HG02678 (cell line): Measurements from ENCODE around the gene LCN10.

Source experiments
- ATAC-seq: cut with Tn5 transposase; IDR thresholded peaks from one replicate; pipeline ENCODE4 v1.9.1; 2021; ENCODE audit warnings: mild to moderate bottlenecking, moderate library complexity; ENCODE audit not compliant: unreplicated experiment

The LCN10 gene

DNA sequence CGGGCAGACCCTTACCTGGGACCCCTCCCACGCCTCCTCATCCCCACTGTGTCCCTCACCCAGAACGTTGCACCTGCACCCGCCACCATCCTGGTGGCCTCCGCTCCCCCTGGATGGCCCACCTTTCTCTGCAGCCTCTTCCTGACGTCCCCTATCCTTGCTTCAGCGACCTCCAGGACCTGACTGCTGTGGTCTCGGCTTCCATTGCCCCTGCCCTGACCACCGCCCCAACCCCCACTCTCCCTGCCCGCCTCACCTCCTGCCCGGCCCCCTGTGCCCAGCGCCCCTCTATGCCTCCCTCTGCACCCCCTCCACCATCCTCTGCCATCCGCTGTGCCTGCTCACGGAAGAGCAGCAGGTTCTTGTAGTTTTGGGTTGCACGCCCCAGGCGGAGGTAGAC is 2.2 kb downstream of the LCN10 start:
- no peak for ATAC-seq

DNA sequence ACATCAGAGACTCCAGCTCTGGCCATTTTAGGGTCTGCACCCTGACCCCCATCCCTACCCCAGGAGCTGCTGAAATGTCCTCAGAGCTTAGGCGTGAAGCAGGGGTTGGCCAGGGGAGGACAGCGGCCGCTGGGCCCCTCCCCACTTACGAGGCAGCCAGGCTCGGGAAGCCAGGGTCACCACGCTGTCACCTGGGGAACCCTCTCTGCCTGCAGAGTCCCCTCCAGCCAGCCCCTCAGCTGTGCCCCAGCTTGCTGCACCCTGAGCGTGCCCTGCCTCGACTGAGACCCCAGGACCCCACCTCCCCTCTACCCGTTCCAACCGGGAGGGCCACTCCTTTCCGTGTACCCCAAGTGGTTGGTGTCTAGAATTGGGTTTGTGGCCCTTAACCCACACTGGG is 2.7 kb downstream of the LCN10 start:
- ATAC-seq = no peak

DNA sequence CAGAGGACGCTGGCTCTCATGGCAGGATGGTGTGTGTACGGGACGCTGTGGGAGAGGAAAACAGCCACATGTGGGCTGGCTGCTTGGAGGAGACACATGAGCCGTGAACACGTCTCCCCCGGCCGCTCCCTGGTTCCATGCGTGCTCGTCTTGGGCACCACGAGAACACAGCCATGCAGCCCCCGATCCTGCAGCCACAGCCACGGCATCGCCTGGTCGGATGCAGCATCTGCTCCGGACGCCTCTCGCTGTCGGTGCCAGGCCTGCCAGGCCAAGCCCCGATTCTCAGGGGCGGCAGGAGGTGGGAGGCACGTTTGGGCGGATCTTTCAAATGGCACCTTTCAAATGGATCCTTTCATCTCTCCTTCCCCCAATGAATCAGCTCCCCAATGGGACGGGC is 3.2 kb downstream of the LCN10 start:
- ATAC-seq = no peak

DNA sequence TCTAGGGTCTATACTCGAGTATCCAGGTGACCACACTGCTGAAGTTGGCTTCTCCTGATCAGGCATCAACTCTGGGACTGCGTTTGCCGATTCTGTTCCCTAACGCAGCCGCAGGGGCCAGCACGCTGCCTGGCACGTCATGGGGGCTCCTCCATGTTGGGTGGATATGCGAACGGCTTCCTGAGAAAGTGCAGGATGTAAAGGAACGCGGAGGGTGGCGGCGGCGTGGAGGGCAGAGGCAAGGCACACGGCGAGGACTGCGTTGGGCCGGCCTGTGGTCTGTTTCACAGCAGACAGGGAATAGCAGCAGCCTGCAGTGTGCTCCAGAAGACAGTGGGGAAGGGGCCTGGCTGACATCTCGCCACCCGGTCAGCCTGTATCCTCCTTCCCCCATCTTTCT is 3.8 kb downstream of the LCN10 start:
- ATAC-seq = no peak

DNA sequence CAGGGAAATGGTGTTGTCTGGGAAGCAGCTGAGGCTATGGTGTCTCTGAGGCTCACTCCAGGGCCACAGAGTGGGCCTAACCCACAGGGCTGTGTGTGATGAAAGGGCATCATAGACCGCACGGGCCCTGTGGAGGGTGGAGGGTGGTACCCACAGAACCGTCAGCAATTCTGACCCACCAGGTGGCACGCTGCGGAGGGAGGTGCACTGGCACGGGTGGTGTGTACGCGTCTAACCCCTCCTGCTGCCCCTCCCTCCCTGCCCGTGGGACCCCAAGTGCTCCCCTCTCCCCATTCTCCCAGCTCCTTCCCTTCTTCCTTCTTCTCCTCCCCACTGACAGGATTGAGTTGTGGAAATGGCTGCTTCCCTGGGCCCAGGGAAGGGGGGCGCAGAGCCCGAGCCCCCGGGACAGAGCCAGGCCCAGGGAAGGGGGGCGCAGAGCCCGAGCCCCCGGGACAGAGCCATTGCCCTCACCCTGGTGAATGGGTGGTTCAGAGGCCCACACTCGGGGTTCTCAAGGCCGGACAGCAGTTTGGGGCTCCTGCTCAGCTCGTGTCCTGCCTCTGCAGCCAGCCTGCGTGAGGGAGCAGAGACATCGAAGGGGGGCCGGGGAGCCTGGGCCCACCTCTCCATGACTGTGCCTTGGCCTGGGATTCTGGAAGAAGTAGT is 6.8 kb downstream of the LCN10 start:
- ATAC-seq = no peak

DNA sequence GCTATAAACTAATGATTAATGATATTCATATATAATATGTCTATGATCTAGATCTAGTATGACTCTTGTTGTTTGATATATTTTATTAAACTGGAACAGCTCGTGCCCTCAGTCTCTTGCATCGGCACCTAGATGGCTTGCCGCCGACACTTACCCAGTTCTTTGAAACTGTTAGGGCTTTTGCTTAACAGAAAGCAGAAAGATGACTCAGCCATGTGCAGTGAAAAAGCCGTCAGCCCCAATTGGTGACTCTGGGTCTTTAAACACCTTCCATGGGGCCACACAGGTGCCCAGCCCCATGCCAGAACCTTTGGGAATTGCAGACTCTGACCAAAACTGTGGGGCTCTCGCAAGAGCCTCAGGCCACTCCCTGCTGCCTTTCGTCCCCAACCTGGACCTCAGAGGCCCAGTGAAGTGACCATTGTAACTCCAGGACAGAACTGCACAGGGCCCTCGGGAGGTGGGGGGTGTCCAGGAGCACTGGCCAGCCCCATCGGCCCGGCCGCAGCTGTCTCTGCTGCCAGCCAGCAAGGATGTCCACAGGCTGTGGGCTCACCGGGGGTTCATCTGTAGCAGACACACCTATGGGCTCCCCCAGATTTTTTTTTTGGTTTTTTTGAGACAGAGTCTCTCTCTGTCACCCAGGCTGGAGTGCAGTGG is 7.8 kb downstream of the LCN10 start:
- ATAC-seq = no peak

DNA sequence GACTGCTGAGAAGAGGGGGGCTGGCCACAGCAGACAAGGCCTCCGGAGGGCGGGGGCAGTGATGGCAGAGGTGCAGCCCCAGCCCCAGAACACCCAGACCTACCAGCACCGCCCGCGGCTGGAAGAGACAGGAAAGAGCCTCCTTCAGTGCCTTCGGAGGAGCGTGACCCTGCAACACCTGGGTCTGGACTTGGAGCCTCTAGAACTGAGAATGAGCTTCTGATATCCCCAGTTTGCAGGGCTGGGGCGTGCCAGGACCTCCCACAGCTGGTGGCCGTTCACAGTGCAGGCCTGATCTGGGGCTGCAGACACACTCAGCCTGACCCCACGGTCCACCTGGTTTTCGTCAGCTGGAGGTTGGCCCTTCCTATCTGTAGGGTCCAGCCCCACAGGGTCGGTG is 9.1 kb downstream of the LCN10 start:
- ATAC-seq = no peak

DNA sequence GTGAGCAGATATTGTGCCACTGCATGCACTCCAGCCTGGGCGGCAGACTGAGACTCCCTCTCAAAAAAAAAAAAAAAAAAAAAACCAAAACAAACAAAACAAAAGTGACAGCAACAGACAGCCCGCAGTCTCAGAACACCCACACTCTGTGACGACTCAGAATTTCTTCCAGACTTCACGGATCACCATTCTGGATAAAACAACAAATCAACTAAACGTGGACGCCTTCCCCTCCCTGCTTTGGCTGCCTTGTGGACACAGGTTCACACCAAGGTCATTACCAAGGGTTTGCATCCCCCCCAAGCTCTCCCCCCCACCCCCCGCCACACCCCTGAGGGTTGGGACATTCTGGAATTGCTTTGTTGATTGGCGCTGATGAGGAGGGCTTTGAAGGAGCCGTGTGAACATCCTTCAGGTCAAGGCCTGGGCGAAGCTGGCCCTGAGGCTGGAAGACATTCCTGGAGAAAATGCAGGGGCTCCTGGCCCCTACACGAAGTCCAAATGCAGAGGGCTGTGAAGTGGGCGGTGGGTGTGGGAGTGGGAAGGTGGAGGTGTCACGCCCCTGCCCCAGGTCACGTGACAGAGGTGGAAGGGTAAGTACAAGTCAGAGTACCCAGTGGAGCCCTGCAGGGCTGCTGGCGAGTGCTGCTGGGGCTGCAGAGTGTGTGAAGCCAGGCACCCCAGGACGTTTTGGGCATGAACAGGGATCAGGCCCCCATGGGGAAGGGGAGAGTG is 10.1 kb downstream of the LCN10 start:
- ATAC-seq = no peak

DNA sequence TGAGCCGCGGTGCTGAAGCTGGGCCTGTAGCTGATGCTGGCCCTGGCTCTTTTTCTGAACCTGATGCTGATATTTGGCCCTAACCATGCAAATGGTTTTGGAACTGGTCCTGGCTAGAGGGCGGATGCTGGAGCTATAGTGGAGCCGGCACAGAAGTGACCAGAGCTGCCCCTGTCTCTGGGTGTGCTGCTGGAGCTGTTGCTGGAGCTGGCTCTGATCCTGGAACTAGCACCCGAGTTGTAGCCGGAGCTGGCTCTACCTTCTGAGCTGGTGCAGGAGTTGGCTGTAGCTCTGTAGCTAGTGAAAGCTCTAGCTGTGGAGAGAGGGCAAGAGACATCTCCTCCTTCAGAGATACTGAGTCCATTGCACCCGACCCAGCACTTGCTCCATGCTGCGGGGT is 12.8 kb downstream of the LCN10 start:
- no peak for ATAC-seq

DNA sequence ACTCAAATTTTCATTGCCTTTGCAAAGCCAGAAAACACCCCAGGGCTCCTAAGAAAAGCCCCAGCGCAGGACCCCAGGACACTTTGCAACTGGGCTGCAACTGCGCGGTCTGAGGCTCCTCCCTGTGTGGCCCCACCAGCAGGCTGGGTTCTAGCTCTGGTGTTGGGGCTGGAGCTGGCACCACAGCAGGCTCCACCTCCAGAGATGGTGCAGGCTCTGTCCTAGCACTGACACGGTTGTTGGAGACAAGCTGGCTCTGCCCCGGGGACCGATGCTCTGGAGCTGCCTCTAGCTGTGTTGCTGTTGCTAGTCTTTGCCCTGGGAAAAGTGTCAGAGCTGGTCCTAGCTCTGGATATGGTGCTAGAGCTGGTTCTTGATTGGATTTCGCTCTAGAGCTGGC is 13.6 kb downstream of the LCN10 start:
- ATAC-seq = no peak

DNA sequence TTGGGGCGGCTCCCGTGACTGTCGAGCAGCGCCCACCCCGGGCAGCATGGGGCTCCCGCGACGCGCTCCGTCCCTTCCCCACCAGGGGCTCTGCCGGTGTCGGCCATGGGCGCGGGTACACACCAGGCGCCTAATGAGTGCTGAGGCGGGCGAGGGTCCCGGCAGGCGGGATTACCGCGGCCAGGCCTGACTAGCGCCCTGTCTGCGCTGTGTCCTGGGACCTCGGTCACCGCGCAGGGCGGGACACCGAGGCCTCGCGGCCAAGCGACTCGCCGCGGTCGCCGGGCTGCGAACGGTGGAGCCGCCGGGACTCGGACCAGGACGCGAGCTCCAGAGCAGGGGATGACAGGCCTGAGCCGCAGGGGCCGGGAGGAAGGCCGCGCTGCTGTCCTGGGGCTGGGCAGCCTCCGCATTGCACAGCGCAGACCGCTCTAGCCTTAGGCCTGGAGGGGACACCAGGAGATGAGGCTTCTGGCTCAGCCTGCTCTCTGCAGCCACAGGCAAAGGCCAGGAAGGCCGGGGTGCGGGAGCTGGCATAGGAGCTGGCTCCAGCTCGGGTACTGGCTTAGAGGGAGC is 14.1 kb downstream of the LCN10 start:
- peak; percentile 25 for ATAC-seq

DNA sequence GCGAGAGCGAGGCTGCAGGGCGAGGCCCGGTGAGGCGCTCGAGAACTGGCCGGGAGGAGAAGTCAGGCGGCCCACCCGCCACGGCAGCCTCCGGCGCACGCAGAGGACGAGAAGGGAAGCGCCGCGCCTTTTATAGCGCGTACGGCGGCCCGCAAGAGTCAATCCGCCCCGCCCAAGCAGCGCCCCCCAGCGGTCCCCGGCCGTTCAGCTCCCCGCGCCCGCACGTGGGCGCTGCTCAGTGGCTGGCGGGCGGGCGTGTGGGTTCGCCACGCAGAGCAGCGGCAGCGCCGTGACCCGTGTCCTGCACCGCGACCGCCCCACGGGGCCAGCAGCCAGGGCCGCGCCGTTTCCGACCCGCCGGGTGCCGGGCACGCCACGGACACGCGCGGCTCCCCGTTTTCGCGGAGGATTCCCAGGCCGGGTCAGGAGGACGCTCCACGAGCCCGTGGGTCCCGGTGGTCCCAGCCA is 14.6 kb downstream of the LCN10 start:
- ATAC-seq = peak; percentile 68

DNA sequence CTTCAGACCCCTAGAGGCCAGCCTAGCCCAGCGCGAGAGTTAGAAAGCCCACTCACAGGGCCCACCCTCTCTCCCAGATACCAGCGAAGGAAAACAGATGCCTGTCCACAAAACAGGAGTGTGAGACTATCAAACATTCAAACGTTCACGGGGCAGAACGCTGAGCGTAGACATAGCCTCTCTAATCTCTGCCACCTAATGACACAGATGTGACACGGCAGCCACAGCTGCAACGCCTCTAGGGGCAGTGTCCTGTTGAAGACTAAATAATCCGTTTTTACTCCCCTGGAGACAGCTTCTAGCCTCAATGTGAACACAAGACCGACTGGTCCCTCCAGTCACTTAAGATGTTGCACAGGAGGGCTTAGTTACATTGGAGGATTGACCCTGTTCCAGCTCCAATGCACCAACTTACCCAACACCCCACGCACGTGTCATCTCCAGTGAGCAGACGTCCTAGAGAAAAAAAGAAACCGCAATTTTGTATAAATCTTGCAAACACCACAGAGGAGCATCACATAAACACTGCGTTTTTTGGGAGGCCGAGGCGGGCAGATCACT is 16.0 kb downstream of the LCN10 start:
- no peak for ATAC-seq

DNA sequence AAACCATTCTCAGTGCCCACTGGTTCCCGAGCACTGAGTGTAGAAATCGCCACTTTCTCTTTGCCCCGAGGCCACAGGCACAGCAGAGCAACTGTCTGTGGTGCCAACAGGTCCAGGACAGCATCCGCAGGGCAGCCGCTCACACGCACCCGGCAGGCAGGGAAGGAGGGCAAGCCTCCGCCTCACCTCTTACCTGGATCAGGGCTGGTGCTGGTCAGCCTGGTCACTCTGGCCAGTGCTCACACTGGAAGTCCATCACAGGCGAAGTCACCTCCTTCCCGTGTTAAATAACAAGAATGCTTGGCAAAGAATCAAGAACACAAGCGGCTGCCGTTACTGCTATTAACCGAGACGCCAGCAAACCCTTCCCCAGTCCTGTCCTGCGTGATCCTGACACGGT is 16.6 kb downstream of the LCN10 start:
- no peak for ATAC-seq

DNA sequence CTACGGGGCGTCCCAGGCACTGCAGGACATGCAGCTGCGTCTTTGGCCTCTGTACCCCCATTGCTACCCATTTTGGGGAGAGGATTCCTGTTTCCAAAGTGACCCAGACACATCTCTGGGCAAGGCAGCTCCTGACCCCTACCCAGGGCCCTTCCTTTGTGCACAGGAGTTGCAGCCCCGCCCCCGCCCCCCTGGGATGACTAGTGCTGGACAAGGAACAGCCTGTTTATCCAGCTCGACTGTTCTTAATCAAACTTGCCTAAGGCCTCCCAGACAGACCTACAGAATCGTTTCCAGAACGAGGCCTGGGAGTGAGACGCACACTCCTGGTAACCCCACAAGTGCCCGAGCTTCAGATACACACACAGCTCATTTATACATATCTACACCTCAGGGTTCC is 17.1 kb downstream of the LCN10 start:
- ATAC-seq = no peak

DNA sequence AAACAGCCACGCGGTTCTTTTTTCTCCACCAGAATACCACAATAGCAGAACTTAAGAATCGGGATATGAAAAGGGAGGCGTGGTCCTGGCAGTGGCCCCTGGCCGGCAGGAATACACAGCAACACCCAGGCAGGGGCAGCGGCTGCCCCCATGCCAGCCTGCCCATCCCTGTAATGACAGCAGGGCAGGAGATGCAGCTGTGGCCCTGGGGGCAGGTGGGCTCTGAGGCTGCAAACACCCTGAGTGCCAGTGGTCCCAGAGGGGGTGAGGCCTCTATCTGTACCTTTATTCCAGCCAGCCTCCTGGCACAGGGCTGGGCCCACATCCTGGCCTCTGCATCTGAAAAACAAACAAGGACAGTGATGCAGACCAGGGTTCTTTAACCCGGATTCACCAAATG is 18.0 kb downstream of the LCN10 start:
- no peak for ATAC-seq

DNA sequence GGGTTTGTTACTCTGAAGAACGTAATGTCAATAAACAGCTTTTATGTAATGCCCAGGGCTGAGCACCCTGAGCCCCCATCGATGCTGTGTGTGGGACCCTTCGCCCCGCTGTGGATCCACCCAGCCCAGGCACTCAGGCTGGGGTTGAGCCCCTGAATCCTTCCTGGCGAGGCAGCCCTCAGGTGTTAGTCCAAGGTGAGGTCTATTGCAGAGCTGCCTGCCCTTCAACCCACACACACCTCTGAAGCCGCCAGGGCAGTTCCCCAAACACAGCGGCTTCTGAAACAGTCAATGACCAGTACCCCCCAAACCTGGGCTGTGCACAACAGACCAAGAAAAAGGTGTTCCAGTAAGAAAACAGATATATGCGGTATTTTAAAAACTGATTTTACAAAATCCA is 18.8 kb downstream of the LCN10 start:
- no peak for ATAC-seq

DNA sequence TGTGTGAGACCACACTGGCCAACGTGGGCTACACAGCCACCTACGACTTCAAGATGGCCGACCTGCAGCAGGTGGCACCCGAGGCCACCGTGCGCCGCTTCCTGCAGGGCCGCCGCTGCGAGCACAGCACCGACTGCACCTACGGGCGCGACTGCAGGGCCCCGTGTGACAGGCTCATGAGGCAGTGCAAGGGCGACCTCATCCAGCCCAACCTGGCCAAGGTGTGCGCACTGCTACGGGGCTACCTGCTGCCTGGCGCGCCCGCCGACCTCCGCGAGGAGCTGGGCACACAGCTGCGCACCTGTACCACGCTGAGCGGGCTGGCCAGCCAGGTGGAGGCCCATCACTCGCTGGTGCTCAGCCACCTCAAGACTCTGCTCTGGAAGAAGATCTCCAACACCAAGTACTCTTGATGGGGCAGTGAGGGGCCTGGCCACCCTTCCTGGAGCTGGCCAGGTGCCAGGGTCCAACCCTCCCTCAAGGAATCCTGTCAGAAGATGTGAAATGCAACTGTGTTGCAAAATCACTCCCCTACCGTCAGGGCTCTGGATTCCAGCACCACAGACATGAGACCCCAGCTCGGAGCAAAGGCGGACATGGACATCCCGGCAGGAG is 19.3 kb downstream of the LCN10 start:
- ATAC-seq = no peak

DNA sequence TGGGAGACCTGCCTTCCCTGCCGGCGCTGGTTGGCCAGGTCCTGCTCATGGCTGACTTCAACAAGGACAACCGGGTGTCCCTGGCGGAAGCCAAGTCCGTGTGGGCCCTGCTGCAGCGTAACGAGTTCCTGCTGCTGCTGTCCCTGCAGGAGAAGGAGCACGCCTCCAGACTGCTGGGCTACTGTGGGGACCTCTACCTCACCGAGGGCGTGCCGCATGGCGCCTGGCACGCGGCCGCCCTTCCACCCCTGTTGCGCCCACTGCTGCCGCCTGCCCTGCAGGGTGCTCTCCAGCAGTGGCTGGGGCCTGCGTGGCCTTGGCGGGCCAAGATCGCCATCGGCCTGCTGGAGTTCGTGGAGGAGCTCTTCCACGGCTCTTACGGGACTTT is 19.8 kb downstream of the LCN10 start:
- no peak for ATAC-seq

DNA sequence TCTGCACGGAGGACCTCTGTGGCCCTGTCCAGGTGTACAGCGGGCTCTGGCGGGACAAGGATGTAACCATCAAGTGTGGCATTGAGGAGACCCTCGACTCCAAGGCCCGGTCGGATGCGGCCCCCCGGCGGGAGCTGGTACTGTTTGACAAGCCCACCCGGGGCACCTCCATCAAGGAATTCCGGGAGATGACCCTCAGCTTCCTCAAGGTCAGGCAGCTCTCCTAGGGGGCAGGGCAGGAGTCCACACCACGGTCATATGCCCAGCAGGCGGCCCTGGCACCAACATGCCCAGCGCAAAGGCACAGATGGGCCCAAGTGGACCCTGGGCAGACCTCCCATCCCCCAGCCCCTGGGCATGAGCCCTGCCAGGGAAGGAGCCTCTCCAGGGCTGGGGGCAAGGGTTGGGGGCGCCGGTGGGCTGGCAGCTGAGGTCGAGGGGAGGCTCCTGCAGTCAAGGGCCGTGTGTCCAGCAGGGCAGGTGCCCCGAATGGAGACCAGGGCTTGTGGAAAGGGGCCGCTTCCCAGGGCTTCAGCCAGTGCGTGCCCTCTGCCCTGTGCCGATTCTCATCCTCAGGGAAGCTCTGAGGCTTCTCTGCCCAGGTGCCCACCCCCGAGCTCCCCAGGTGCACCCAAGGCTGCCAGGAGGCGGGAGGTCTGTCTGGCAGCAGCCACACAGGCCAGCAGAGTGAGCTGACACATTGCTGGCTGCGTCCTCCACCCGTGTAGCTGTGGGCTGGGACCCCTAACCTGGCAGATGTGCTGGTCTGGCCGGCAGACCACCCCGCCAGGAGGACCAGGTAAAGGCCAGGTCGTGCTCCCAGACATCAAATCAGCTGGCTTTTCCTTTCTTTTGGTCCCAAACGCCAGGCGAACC is 20.4 kb downstream of the LCN10 start:
- no peak for ATAC-seq
